Measurements from ENCODE around the gene SH3D21.

The SH3D21 gene

GRCh38 chr1:36306210-36306901 is at the start of gene SH3D21:
TSS of gene SH3D21 (plus strand) at chr1:36306368. CDS start at chr1:36306421, 53 bp downstream.
- DNase-seq (ENCODE audit: low read depth), result no peak
- TF ChIP-seq CTCF (IDR thresholded peaks at IDR 0.05; ENCODE audit: control insufficient read depth, insufficient read depth, low read depth, low read length, missing control alignments), result no peak
- H3K4me3 ChIP-seq (ENCODE audit: control insufficient read depth, low read depth, low read length), result peak within 1 kb of the TSS; percentile 66

- DNase-seq (ENCODE audit: low read depth), result no peak
- no peak for TF ChIP-seq CTCF (IDR thresholded peaks at IDR 0.05; ENCODE audit: control insufficient read depth, insufficient read depth, low read depth, low read length, missing control alignments)
- no peak overlapping the region for H3K4me3 ChIP-seq (ENCODE audit: control insufficient read depth, low read depth, low read length)
These were observed 49.4 kb upstream of the SH3D21 start for GRCh38 chr1:36256558-36257374.

GRCh38 chr1:36257375-36257767 is 48.8 kb upstream of the SH3D21 start:
- H3K4me3 ChIP-seq (ENCODE audit: control insufficient read depth, low read depth, low read length), result no peak overlapping the region
- no peak for DNase-seq (ENCODE audit: low read depth)

GRCh38 chr1:36258960-36259344 is 47.2 kb upstream of the SH3D21 start:
- no peak overlapping the region for H3K4me3 ChIP-seq (ENCODE audit: control insufficient read depth, low read depth, low read length)
- no peak for TF ChIP-seq CTCF (IDR thresholded peaks at IDR 0.05; ENCODE audit: control insufficient read depth, insufficient read depth, low read depth, low read length, missing control alignments)

More at GRCh38 chr1:36257375-36257767, 48.8 kb upstream of the SH3D21 start:
- TF ChIP-seq CTCF (IDR thresholded peaks at IDR 0.05; ENCODE audit: control insufficient read depth, insufficient read depth, low read depth, low read length, missing control alignments), result no peak

GRCh38 chr1:36268981-36269380 is 37.2 kb upstream of the SH3D21 start:
- TF ChIP-seq CTCF (IDR thresholded peaks at IDR 0.05; ENCODE audit: control insufficient read depth, insufficient read depth, low read depth, low read length, missing control alignments), result no peak
- no peak overlapping the region for H3K4me3 ChIP-seq (ENCODE audit: control insufficient read depth, low read depth, low read length)
- DNase-seq (ENCODE audit: low read depth), result no peak

More at GRCh38 chr1:36258960-36259344, 47.2 kb upstream of the SH3D21 start:
- DNase-seq (ENCODE audit: low read depth), result no peak

- H3K4me3 ChIP-seq (ENCODE audit: control insufficient read depth, low read depth, low read length), result no peak overlapping the region
- DNase-seq (ENCODE audit: low read depth), result no peak
- no peak for TF ChIP-seq CTCF (IDR thresholded peaks at IDR 0.05; ENCODE audit: control insufficient read depth, insufficient read depth, low read depth, low read length, missing control alignments)
These were observed 36.7 kb upstream of the SH3D21 start for GRCh38 chr1:36269408-36269838.

Measured in AG09309 (cell line).